LNCaP clone FGC (cell line): ENCODE results near the gene UNC13A.

Experiments used
- DNase-seq: peaks from one replicate; pipeline ENCODE4 v3.0.0-alpha.2; 2011; ENCODE audit warnings: low read depth
- H3K4me3 ChIP-seq: 2 replicates; pipeline ENCODE4 v1.5.1; 2011; ENCODE audit warnings: mild to moderate bottlenecking, low read depth, low read length, control low read depth
- TF ChIP-seq, protein P1 (sequence below): IDR thresholded peaks from 2 replicates; pipeline ENCODE4 v1.5.1; 2012; ENCODE audit warnings: mild to moderate bottlenecking; ENCODE audit not compliant: control insufficient read depth, insufficient read depth; ENCODE audit errors: extremely low read depth

UNC13A gene

DNA sequence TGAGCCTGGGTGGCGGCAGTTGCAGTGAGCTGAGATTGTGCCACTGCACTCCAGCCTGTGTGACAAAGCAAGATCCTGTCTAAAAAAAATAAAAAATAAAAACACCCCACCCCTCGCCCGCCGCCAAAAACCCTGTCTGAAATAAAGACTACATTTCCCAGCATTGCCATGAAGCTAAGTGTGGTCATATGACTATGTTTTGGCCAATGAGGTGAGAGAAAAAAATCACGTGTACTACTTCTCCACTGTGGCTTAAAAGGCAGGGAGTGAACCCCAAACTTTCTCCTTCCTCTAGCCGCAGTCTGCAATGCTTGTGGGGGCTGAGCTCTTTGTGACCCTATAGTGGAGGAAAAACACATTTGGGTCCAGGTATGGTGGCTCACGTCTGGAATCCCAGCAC is 77.8 kb downstream of the UNC13A start:
- TF ChIP-seq, protein P1, sequence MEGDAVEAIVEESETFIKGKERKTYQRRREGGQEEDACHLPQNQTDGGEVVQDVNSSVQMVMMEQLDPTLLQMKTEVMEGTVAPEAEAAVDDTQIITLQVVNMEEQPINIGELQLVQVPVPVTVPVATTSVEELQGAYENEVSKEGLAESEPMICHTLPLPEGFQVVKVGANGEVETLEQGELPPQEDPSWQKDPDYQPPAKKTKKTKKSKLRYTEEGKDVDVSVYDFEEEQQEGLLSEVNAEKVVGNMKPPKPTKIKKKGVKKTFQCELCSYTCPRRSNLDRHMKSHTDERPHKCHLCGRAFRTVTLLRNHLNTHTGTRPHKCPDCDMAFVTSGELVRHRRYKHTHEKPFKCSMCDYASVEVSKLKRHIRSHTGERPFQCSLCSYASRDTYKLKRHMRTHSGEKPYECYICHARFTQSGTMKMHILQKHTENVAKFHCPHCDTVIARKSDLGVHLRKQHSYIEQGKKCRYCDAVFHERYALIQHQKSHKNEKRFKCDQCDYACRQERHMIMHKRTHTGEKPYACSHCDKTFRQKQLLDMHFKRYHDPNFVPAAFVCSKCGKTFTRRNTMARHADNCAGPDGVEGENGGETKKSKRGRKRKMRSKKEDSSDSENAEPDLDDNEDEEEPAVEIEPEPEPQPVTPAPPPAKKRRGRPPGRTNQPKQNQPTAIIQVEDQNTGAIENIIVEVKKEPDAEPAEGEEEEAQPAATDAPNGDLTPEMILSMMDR = no peak
- H3K4me3 ChIP-seq = no peak overlapping the region
- no peak for DNase-seq

GRCh38 chr19:17607936-17608335 is 80.2 kb downstream of the UNC13A start:
- H3K4me3 ChIP-seq = no peak overlapping the region
- TF ChIP-seq, protein P1 = no peak
- no peak for DNase-seq

- peak overlapping the region; percentile 53; the same call in 1 of the 2 replicates for H3K4me3 ChIP-seq
- TF ChIP-seq, protein P1 = no peak
- DNase-seq = no peak
These were observed 81.5 kb downstream of the UNC13A start for GRCh38 chr19:17606590-17607185.

- TF ChIP-seq, protein P1 = peak; percentile 75
- peak; percentile 78 for DNase-seq
- H3K4me3 ChIP-seq = peak overlapping the region; percentile 53
These were observed 82.2 kb downstream of the UNC13A start for GRCh38 chr19:17605761-17606589.

DNA sequence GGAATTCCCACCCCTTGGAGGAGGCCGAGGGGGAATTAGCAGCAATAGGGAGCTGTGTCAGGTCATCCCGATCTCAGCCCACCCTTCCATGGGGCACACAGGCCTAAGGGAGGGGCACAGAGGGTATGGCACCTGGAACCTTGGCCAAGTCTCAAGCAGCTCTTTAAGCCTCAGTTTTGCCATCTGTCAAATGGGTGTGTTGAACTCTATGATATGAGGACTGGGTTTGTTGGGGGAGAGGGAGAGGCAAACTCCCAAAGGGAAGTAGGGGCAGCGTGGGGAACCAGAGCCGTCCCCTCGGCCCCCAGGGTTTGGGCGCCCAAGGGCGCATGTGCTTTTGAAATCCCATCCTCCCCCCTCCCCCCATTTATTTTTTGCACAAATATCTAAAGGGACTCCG is 83.0 kb downstream of the UNC13A start:
- no peak for DNase-seq
- H3K4me3 ChIP-seq = no peak overlapping the region
- TF ChIP-seq, protein P1 = no peak

GRCh38 chr19:17604372-17605025 is 83.7 kb downstream of the UNC13A start:
- no peak for DNase-seq
- TF ChIP-seq, protein P1 = no peak
- no peak overlapping the region for H3K4me3 ChIP-seq
